Measurements from ENCODE around the gene C8G. TPM values are rescaled to one million over a fixed set of nuclear protein-coding genes. Genes with fewer than 3 reads are reported as not detected.

C8G gene
- total RNA-seq, 1 experiment from 2014 or later: 0.85 TPM

DNA sequence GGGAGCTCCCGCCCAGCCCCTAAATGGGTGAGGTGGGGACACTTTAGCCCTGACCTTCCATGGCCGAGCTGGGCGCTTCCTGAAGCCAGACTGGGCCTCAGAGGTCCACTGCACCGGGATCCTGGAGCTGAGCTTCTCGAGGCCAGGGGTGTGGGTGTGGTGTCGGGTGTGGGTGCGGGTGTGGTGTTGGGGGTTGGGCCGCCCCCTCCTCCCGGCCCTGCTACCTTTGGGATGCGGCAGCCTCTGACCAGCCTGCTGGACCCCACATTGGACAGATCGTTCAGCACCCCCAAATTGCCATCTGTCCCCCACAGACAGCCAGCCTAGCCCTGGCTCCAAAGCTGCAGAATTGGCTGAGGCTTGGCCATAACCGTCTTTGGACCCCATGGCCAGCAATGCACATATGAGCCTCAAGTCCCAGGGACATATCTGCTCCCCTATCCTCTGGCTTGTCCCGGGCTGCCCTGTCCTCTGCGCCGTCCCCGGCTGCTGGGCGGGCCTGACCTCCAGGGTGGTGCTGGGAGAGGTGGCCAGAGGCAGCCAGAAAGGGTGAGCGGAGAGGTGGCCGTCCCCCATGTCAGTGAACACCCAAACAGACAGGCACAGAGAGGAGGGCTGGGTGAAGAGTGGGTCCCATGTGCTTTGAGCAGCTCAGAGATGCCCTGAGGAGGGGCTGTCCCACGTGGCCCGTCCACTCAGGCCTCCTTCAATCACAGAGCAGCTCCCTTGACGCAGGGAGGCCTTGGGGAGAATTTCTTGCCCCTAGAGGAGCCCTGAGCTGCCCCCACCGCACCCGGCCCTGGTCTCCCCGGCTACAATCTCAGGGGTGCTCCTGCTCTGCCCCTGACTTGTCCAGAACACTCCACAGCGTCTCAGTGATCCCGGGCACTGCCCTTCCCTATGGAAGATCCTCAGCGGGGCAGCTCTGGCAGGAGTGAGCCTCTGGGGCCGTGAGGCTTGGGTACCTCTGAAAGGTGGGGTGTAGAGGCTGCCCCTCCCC is 28.9 kb downstream of the C8G start:
- Mint-ChIP-seq H3K4me3 (no peak overlapping the region), H3K27ac (no peak overlapping the region), H3K36me3 (no peaks in the 10 kb centered on the region), H3K4me1 (peaks cover 3% of the 10 kb centered on the region; the same call in 1 of the 2 replicates), H3K9me3 (no peaks in the 10 kb centered on the region), H3K27me3 (ENCODE audit: low read depth) (peaks cover 3% of the 10 kb centered on the region; the same call in 1 of the 2 replicates)
- ChIA-PET POLR2A (no interaction called here), CTCF (interaction anchor here (0.5 to 6.2 kb wide), 10 partner anchors 9 to 189 kb away, joined by 3 to 117 read pairs (median 5); no protein-coding TSS in a partner anchor)
- ATAC-seq (no peak), DNase-seq (ENCODE audit: low spot score) (no peak)
- TF ChIP-seq, protein P1, sequence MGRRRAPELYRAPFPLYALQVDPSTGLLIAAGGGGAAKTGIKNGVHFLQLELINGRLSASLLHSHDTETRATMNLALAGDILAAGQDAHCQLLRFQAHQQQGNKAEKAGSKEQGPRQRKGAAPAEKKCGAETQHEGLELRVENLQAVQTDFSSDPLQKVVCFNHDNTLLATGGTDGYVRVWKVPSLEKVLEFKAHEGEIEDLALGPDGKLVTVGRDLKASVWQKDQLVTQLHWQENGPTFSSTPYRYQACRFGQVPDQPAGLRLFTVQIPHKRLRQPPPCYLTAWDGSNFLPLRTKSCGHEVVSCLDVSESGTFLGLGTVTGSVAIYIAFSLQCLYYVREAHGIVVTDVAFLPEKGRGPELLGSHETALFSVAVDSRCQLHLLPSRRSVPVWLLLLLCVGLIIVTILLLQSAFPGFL (CRISPR knock-in tag; IDR thresholded peaks at IDR 0.05; ENCODE audit: borderline replicate concordance): no peak
- TF ChIP-seq, protein P2, sequence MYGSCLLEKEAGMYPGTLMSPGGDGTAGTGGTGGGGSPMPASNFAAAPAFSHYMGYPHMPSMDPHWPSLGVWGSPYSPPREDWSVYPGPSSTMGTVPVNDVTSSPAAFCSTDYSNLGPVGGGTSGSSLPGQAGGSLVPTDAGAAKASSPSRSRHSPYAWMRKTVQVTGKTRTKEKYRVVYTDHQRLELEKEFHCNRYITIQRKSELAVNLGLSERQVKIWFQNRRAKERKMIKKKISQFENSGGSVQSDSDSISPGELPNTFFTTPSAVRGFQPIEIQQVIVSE (CRISPR knock-in tag; IDR thresholded peaks at IDR 0.05; ENCODE audit: borderline replicate concordance): no peak
- TF ChIP-seq, protein P3, sequence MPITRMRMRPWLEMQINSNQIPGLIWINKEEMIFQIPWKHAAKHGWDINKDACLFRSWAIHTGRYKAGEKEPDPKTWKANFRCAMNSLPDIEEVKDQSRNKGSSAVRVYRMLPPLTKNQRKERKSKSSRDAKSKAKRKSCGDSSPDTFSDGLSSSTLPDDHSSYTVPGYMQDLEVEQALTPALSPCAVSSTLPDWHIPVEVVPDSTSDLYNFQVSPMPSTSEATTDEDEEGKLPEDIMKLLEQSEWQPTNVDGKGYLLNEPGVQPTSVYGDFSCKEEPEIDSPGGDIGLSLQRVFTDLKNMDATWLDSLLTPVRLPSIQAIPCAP (CRISPR knock-in tag; IDR thresholded peaks at IDR 0.05): no peak
- TF ChIP-seq, protein P4, sequence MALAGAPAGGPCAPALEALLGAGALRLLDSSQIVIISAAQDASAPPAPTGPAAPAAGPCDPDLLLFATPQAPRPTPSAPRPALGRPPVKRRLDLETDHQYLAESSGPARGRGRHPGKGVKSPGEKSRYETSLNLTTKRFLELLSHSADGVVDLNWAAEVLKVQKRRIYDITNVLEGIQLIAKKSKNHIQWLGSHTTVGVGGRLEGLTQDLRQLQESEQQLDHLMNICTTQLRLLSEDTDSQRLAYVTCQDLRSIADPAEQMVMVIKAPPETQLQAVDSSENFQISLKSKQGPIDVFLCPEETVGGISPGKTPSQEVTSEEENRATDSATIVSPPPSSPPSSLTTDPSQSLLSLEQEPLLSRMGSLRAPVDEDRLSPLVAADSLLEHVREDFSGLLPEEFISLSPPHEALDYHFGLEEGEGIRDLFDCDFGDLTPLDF (CRISPR knock-in tag; IDR thresholded peaks at IDR 0.05): no peak
- TF ChIP-seq, protein P5, sequence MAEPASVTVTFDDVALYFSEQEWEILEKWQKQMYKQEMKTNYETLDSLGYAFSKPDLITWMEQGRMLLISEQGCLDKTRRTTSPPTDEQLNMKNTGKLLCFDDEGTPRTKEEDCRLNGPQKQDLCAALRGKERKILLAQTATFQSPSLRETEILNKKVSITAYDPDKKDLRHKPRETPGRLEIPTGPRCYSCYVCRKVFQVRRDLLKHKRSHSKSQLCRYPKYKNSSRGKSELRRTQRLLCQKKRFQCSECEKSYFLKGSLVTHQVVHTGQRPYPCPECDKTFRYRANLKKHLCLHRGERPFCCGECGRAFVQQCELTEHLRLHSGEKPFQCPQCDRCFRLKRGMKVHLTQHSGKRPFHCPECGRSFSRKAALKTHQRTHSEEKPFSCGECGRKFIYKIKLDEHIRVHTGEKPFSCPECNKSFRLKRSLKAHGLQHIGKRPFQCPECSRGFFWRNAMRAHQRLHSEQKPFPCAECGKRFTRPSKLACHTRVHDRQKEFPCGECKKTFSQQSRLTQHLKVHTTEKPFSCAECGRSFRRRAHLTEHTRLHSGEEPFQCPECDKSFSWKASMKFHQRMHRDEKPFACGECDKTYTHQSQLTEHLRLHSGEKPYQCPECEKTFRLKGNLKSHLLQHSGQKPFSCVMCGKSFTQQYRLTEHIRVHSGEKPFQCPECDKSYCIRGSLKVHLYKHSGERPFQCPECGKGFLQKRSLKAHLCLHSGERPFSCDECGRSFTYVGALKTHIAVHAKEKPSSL (CRISPR knock-in tag; conservative IDR thresholded peaks at IDR 0.05): no peak
- TF ChIP-seq MXD4 (CRISPR knock-in tag; IDR thresholded peaks at IDR 0.05; ENCODE audit: borderline replicate concordance): no peak
- TF ChIP-seq FOXK1 (CRISPR knock-in tag; IDR thresholded peaks at IDR 0.05): no peak
- TF ChIP-seq ZNF232 (CRISPR knock-in tag; IDR thresholded peaks at IDR 0.05): no peak

DNA sequence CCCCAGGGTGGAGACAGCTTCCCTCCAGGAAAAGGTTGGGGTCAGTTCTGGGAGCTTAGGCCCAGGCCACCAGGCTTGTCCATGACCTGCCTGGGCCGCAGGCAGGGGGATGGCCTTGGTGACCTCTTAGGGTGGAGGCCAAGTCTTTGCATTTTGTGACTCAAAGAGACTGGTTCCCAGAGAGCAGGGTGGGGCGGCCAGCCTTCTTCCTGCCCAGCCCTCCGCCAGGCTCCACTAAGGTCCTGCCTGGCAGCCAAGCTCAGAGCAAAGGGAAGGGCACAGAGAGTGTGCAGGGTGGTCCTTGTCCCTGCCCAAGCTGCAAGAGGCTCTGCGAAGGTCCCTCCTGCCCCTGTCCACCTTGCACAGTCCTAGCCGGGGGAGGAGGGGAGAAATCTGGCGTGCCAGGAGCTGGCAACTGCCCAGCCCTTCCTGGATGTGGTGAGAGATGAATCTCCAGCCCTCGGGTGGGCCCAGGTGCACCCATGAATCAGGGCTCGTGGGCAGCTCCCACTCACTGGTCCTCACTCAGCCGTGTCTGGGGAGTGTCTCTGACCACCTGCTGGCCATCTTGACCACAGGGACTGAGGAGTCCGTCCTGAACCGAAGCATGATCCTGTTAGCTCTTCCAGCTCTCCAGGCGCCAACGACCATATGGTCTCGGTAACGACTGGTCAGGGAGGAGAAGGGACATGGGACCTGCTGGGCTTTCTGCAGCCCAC is 29.9 kb downstream of the C8G start:
- TF ChIP-seq, protein P6, sequence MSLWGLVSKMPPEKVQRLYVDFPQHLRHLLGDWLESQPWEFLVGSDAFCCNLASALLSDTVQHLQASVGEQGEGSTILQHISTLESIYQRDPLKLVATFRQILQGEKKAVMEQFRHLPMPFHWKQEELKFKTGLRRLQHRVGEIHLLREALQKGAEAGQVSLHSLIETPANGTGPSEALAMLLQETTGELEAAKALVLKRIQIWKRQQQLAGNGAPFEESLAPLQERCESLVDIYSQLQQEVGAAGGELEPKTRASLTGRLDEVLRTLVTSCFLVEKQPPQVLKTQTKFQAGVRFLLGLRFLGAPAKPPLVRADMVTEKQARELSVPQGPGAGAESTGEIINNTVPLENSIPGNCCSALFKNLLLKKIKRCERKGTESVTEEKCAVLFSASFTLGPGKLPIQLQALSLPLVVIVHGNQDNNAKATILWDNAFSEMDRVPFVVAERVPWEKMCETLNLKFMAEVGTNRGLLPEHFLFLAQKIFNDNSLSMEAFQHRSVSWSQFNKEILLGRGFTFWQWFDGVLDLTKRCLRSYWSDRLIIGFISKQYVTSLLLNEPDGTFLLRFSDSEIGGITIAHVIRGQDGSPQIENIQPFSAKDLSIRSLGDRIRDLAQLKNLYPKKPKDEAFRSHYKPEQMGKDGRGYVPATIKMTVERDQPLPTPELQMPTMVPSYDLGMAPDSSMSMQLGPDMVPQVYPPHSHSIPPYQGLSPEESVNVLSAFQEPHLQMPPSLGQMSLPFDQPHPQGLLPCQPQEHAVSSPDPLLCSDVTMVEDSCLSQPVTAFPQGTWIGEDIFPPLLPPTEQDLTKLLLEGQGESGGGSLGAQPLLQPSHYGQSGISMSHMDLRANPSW (CRISPR knock-in tag; conservative IDR thresholded peaks at IDR 0.05; ENCODE audit: low read depth): no peak
- no peak for TF ChIP-seq TCF7 (CRISPR knock-in tag; IDR thresholded peaks at IDR 0.05; ENCODE audit: low read depth)
- TF ChIP-seq, protein P7, sequence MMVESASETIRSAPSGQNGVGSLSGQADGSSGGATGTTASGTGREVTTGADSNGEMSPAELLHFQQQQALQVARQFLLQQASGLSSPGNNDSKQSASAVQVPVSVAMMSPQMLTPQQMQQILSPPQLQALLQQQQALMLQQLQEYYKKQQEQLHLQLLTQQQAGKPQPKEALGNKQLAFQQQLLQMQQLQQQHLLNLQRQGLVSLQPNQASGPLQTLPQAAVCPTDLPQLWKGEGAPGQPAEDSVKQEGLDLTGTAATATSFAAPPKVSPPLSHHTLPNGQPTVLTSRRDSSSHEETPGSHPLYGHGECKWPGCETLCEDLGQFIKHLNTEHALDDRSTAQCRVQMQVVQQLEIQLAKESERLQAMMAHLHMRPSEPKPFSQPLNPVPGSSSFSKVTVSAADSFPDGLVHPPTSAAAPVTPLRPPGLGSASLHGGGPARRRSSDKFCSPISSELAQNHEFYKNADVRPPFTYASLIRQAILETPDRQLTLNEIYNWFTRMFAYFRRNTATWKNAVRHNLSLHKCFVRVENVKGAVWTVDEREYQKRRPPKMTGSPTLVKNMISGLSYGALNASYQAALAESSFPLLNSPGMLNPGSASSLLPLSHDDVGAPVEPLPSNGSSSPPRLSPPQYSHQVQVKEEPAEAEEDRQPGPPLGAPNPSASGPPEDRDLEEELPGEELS (CRISPR knock-in tag; IDR thresholded peaks at IDR 0.05): no peak
- TF ChIP-seq, protein P8, sequence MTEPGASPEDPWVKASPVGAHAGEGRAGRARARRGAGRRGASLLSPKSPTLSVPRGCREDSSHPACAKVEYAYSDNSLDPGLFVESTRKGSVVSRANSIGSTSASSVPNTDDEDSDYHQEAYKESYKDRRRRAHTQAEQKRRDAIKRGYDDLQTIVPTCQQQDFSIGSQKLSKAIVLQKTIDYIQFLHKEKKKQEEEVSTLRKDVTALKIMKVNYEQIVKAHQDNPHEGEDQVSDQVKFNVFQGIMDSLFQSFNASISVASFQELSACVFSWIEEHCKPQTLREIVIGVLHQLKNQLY (CRISPR knock-in tag; IDR thresholded peaks at IDR 0.05): no peak
- no peak for TF ChIP-seq JUN (CRISPR knock-in tag; IDR thresholded peaks at IDR 0.05)
- no peak overlapping the region for H3K4me3 Mint-ChIP-seq
- ChIA-PET POLR2A (no interaction called here), CTCF (interaction anchor here (0.5 to 6.2 kb wide), 27 partner anchors 9 to 612 kb away, joined by 3 to 117 read pairs (median 4); partner anchors contain the start of genes ABCA2, CLIC3, FBXW5 and FUT7)
- H3K9me3 Mint-ChIP-seq: no peaks in the 10 kb centered on the region
- peaks cover 3% of the 10 kb centered on the region; the same call in 1 of the 2 replicates for H3K27me3 Mint-ChIP-seq (ENCODE audit: low read depth)
- ATAC-seq (no peak), DNase-seq (ENCODE audit: low spot score) (no peak)
- no peaks in the 10 kb centered on the region for H3K36me3 Mint-ChIP-seq
- H3K4me1 Mint-ChIP-seq: peaks cover 3% of the 10 kb centered on the region; the same call in 1 of the 2 replicates
- H3K27ac Mint-ChIP-seq: no peak overlapping the region

All from WTC11 (cell line).